Amniotic epithelial cell (primary cell): ENCODE measurements around the gene SETDB2.

Experiments used
- DNase-seq: peaks from one replicate; pipeline ENCODE4 v3.0.0-alpha.2; 2010; ENCODE audit warnings: low read depth

The SETDB2 gene

GRCh38 chr13:49435992-49436391 lies 8.1 kb upstream of the SETDB2 start:
- DNase-seq = peak; percentile 24

GRCh38 chr13:49436890-49437289 lies 7.2 kb upstream of the SETDB2 start:
- peak; percentile 61 for DNase-seq

- DNase-seq = no peak
These were observed 6.4 kb upstream of the SETDB2 start for GRCh38 chr13:49437705-49438104.

- no peak for DNase-seq
These were observed 4.5 kb upstream of the SETDB2 start for GRCh38 chr13:49439609-49440008.

GRCh38 chr13:49441312-49441711 lies 2.8 kb upstream of the SETDB2 start:
- no peak for DNase-seq

- DNase-seq = peak; percentile 52
These were observed 2.2 kb upstream of the SETDB2 start for GRCh38 chr13:49441846-49442245.

GRCh38 chr13:49443357-49443703 lies 744 bp upstream of the SETDB2 start:
- peak; percentile 49 for DNase-seq

GRCh38 chr13:49444524-49445395 lies 686 bp downstream of the SETDB2 start:
- peak; percentile 69 for DNase-seq

GRCh38 chr13:49446473-49446872 lies 2.4 kb downstream of the SETDB2 start:
- no peak for DNase-seq

GRCh38 chr13:49448753-49449152 lies 4.7 kb downstream of the SETDB2 start:
- no peak for DNase-seq

- DNase-seq = no peak
These were observed 6.2 kb downstream of the SETDB2 start for GRCh38 chr13:49450105-49450819.

- DNase-seq = no peak
These were observed 8.8 kb downstream of the SETDB2 start for GRCh38 chr13:49452725-49453457.

GRCh38 chr13:49453465-49453864 lies 9.4 kb downstream of the SETDB2 start:
- DNase-seq = no peak

- DNase-seq = peak; percentile 81
These were observed 10.4 kb downstream of the SETDB2 start for GRCh38 chr13:49454388-49455006.

- no peak for DNase-seq
These were observed 10.9 kb downstream of the SETDB2 start for GRCh38 chr13:49455007-49455398.

- peak; percentile 51 for DNase-seq
These were observed 12.1 kb downstream of the SETDB2 start for GRCh38 chr13:49456156-49456555.

GRCh38 chr13:49457221-49457620 lies 13.1 kb downstream of the SETDB2 start:
- DNase-seq = peak; percentile 24

- DNase-seq = no peak
These were observed 15.5 kb downstream of the SETDB2 start for GRCh38 chr13:49459580-49459979.

- DNase-seq = peak; percentile 21
These were observed 20.0 kb downstream of the SETDB2 start for GRCh38 chr13:49464085-49464484.

GRCh38 chr13:49464621-49465325 lies 20.7 kb downstream of the SETDB2 start:
- DNase-seq = peak; percentile 71

GRCh38 chr13:49466292-49466838 lies 22.3 kb downstream of the SETDB2 start:
- no peak for DNase-seq
